HepG2 (cell line): ENCODE results near the gene PLK5. TPM values are rescaled to one million over a fixed set of nuclear protein-coding genes. Genes with fewer than 3 reads are reported as not detected.
A peak's percentile ranks its signal among the peaks of the same experiment; 100 is the strongest.

ENCODE experiments used
- ATAC-seq: fragments of 200-7000 bp; cut with Tn5 transposase; 3 replicates; pipeline ENCODE4 v1.9.1; 2020; ENCODE audit warnings: mild to moderate bottlenecking, moderate library complexity
- BruUV-seq: library from RNA; stranded (reverse); fragments of 400-500 nt; replicated peaks from 2 replicates; lab custom pipeline; 2021; lab: Mats Ljungman, UMichigan
- CTCF ChIA-PET: fragments of 300-600 bp; formaldehyde crosslinking; extraction: SDS; loops from one replicate; lab custom pipeline; 2021; ENCODE audit warnings: low total read pairs, inconsistent platforms, low intra/inter-chr PET ratio; lab: Yijun Ruan, JAX
- POLR2A ChIA-PET: fragments of 350-600 bp; sonication (Branson Sonifier 250); formaldehyde crosslinking; loops from one replicate; lab custom pipeline; 2020; ENCODE audit warnings: antibody characterized with exemption, inconsistent platforms; lab: Yijun Ruan, JAX
- DNase-seq: peaks from one replicate; pipeline ENCODE4 v3.0.0-alpha.2; 2015; ENCODE audit warnings: low spot score
- FAIRE-seq: peaks from 3 replicates; lab custom pipeline; 2011; peaks lifted over from hg19 to GRCh38; lab: Jason Lieb, UNC
- H2AFZ ChIP-seq: one replicate; pipeline ENCODE4 v1.6.1; 2011; ENCODE audit warnings: low read length, inconsistent platforms
- H3K27ac ChIP-seq: fragments of 300-600 bp; 3 replicates; pipeline ENCODE4 v1.8.0; 2011; ENCODE audit warnings: mixed run types, mild to moderate bottlenecking, mixed read lengths, low read length, inconsistent platforms; ENCODE audit not compliant: insufficient read depth; ENCODE audit errors: extremely low read length
- H3K27me3 ChIP-seq, 2 experiments: fragments of 200-600 bp in 1 of 2; 2 replicates in 1 of 2; 3 replicates in 1 of 2; pipeline versions ENCODE4 v1.6.0 to v1.8.0; 2011; ENCODE audit warnings: low read length in 2 of 2, mild to moderate bottlenecking in 2 of 2, moderate library complexity in 2 of 2, inconsistent platforms in 1 of 2; ENCODE audit not compliant: insufficient read depth in 2 of 2, control insufficient read depth in 1 of 2
- H3K36me3 ChIP-seq, 2 experiments: fragments of 200-600 bp in 1 of 2; replicated peaks in 1 of 2; 2 replicates in 1 of 2; 3 replicates in 1 of 2; pipeline versions ENCODE4 v1.5.1 to v1.8.0; 2011; ENCODE audit warnings: low read length in 2 of 2, inconsistent platforms in 1 of 2; ENCODE audit not compliant: insufficient read depth in 2 of 2, control insufficient read depth in 1 of 2
- H3K4me1 ChIP-seq: 2 replicates; pipeline ENCODE4 v1.5.1; 2012; ENCODE audit warnings: low read length, inconsistent platforms; ENCODE audit not compliant: insufficient read depth
- H3K4me2 ChIP-seq: 2 replicates; pipeline ENCODE4 v1.6.0; 2011; ENCODE audit warnings: low read depth, low read length, inconsistent platforms
- H3K4me3 ChIP-seq, 3 experiments: fragments of 200-600 bp in 1 of 3; sonication (generic), shearing (Covaris generic) in 1 of 3; replicated peaks in 1 of 3; 2 replicates each; pipeline ENCODE4 v1.5.1; 2011 to 2016; ENCODE audit warnings: low read length in 3 of 3, inconsistent platforms in 2 of 3, low read depth in 2 of 3, mild to moderate bottlenecking in 2 of 3, control low read depth in 1 of 3, mixed read lengths in 1 of 3; ENCODE audit not compliant: insufficient read depth in 1 of 3
- H3K79me2 ChIP-seq: one replicate; pipeline ENCODE4 v1.6.1; 2011; ENCODE audit warnings: low read length, inconsistent platforms; ENCODE audit not compliant: insufficient read depth
- H3K9ac ChIP-seq: 2 replicates; pipeline ENCODE4 v1.6.0; 2011; ENCODE audit warnings: mild to moderate bottlenecking, low read depth, low read length, inconsistent platforms; ENCODE audit not compliant: insufficient read depth
- H3K9me3 ChIP-seq: 2 replicates; pipeline ENCODE4 v1.5.1; 2012; ENCODE audit warnings: mild to moderate bottlenecking, low read length
- H4K20me1 ChIP-seq: 2 replicates; pipeline ENCODE4 v1.6.0; 2011; ENCODE audit warnings: inconsistent platforms, mild to moderate bottlenecking, low read length, moderate library complexity; ENCODE audit not compliant: insufficient read depth
- ETV5 ChIP-seq: IDR thresholded peaks from 2 replicates; pipeline ENCODE4 v1.6.1; 2018; ENCODE audit warnings: missing biosample characterization, missing genetic modification reagents, inconsistent platforms, borderline replicate concordance
- ZKSCAN8 ChIP-seq: IDR thresholded peaks from 2 replicates; pipeline ENCODE4 v1.6.1; 2016; ENCODE audit warnings: borderline replicate concordance, missing genetic modification reagents, missing compliant biosample characterization
- ZNF629 ChIP-seq: sonication (generic); formaldehyde crosslinking; conservative IDR thresholded peaks from 2 replicates; pipeline ENCODE4 v1.5.0; 2020; ENCODE audit warnings: missing genetic modification reagents
- WGBS: methylation state at CpG from one replicate; pipeline ENCODE4 v1.1.6; 2017; ENCODE audit warnings: low lambda C conversion rate; 5-methylcytosine and 5-hydroxymethylcytosine counted together
- in situ Hi-C: cut with HindIII; loops from 2 replicates; pipeline ENCODE4 v1.10.0; 2017; ENCODE audit warnings: low pct_unique_long_range_greater_than_20kb; ENCODE audit not compliant: extremely low pct_ligation_motif_present
- intact Hi-C: fragments of 100-400 bp; cut with micrococcal nuclease; formaldehyde crosslinking; loops from one replicate; pipeline ENCODE4 v1.10.0; 2022; ENCODE audit not compliant: unreplicated experiment
- polyA plus RNA-seq, 8 experiments: library from polyadenylated mRNA; depleted of rRNA in 3 of 8; stranded (reverse) in 7 of 8; unstranded in 1 of 8; fragments of >200 nt; fragmentation: Illumina TruSeq in 4 of 8; extraction: Trizol in 4 of 8; gene quantifications; 2 replicates each; pipeline versions ENCODE4 v1.2.1 to v1.2.3, GENCODE V29; 2011 to 2016; ENCODE audit warnings: low read depth in 4 of 8, missing spikeins in 1 of 8, mixed read lengths in 1 of 8; ENCODE audit not compliant: insufficient read depth in 1 of 8
- total RNA-seq, 5 experiments: library from RNA; depleted of rRNA; stranded (reverse); fragments of >200 nt; fragmentation: Illumina TruSeq; extraction: Trizol; gene quantifications; 2 replicates each; pipeline ENCODE4 v1.2.3, GENCODE V29; 2016; ENCODE audit warnings: low read depth in 1 of 5
- TF ChIP-seq, protein P1 (sequence below): sonication (generic); formaldehyde crosslinking; IDR thresholded peaks from 2 replicates; pipeline ENCODE4 v1.9.0; 2021; ENCODE audit warnings: missing genetic modification reagents, borderline replicate concordance

Gene PLK5
- total and polyA plus RNA-seq, 2 of the 13 experiments (the other 11 are each of a cell fraction or from before 2014, with no cell fraction given) = not detected

DNA sequence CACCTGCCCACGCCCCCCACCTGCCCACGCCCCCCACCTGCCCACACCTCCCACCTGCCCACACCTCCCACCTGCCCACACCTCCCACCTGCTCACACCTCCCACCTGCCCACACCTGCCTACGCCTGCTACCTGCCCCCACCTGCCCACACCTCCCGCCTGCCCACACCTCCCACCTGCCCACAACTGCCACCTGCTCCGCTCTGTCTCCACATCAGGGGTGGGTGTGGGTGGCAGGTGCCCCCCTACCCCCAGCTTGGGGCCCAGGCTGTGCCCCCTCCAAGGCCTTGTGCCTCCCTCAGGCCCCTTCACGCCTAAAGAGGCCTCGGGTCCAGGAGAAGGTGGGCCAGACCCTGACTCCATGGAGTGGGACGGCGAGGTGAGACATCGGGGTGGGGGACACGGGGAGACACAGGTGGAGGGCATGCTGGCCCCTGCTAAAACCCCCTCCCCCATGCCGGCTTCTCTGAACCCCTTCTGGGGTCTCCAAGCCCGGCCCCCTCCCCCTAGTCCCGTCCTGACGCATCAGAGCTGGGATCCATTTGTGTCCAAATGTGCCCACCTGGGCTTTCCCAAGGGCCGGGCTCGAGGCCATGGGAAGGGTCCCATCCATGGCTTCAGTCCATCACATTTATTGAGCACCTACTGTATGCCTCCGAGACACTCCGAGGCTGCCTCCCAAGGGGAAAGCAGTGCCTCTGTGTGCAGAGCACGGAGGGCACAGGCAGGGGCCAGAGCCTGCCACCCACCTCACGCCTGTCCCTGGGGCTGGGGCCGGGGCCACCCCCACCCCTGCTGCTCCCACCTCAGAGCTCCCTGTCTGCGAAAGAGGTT lies 4.9 kb downstream of the PLK5 start:
- FAIRE-seq = no peak
- intact Hi-C loops = no loop called here
- ChIA-PET POLR2A (no interaction called here), CTCF (no interaction called here)
- H3K79me2 ChIP-seq = no peaks in the 10 kb centered on the region
- no peak overlapping the region for H3K27ac ChIP-seq
- no peaks in the 10 kb centered on the region for H3K4me1 ChIP-seq
- H3K36me3 ChIP-seq = no peaks in the 10 kb centered on the region
- no peak overlapping the region for H2AFZ ChIP-seq
- no peak overlapping the region for H3K9ac ChIP-seq
- TF ChIP-seq ETV5 (CRISPR knock-in tag) = no peak
- peak; percentile 56; the same call in 1 of the 2 replicates for TF ChIP-seq ZKSCAN8 (CRISPR knock-in tag)
- no peak overlapping the region for H3K4me3 ChIP-seq
- no peak; the same call in 2 of the 3 replicates for ATAC-seq
- in situ Hi-C loops = no loop called here
- no peak overlapping the region for H3K4me2 ChIP-seq
- DNase-seq = no peak
- BruUV-seq = no TSS peak
- no peaks in the 10 kb centered on the region for H4K20me1 ChIP-seq
- whole genome bisulfite sequencing = 36% methylated on average over 4 of the region's 23 CpGs
- peaks cover 19 to 44% of the 10 kb centered on the region in 2 experiments for H3K27me3 ChIP-seq
- no peaks in the 10 kb centered on the region for H3K9me3 ChIP-seq

DNA sequence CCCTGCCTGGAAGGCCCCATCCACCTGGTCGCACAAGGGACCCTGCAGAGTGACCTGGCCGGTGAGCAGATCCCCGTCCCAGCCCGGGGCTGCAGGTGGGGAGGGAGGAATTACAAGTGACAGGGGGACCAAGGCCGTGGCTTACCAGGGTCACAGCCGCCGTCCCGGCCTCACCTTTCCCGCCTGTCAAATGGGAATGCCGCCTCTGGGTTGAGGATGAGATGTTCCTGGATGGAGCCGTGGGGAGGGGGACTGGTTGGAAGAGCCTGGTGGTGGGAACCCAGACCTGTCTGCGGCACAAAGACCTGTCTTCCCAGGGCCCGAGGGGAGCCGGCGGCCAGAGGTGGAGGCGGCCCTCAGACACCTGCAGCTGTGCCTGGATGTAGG lies 5.5 kb downstream of the PLK5 start:
- WGBS = 0% methylated on average over 4 of the region's 16 CpGs
- FAIRE-seq = no peak

More for the DNA sequence above, 5.5 kb downstream of the PLK5 start:
- H3K9me3 ChIP-seq = no peaks in the 10 kb centered on the region
- H3K4me2 ChIP-seq = no peak overlapping the region
- CTCF ChIA-PET = no interaction called here
- intact Hi-C loops (no loop called here), in situ Hi-C loops (no loop called here)
- TF ChIP-seq, protein P1, sequence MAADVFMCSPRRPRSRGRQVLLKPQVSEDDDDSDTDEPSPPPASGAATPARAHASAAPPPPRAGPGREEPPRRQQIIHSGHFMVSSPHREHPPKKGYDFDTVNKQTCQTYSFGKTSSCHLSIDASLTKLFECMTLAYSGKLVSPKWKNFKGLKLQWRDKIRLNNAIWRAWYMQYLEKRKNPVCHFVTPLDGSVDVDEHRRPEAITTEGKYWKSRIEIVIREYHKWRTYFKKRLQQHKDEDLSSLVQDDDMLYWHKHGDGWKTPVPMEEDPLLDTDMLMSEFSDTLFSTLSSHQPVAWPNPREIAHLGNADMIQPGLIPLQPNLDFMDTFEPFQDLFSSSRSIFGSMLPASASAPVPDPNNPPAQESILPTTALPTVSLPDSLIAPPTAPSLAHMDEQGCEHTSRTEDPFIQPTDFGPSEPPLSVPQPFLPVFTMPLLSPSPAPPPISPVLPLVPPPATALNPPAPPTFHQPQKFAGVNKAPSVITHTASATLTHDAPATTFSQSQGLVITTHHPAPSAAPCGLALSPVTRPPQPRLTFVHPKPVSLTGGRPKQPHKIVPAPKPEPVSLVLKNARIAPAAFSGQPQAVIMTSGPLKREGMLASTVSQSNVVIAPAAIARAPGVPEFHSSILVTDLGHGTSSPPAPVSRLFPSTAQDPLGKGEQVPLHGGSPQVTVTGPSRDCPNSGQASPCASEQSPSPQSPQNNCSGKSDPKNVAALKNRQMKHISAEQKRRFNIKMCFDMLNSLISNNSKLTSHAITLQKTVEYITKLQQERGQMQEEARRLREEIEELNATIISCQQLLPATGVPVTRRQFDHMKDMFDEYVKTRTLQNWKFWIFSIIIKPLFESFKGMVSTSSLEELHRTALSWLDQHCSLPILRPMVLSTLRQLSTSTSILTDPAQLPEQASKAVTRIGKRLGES = no peak
- peak; percentile 78 for TF ChIP-seq ZNF629
- H3K79me2 ChIP-seq = no peaks in the 10 kb centered on the region
- no peaks in the 10 kb centered on the region for H3K4me1 ChIP-seq
- H3K36me3 ChIP-seq = no peaks in the 10 kb centered on the region
- POLR2A ChIA-PET = no interaction called here
- no peaks in the 10 kb centered on the region for H4K20me1 ChIP-seq
- DNase-seq (no peak), ATAC-seq (no peak)
- H3K27ac ChIP-seq = no peak overlapping the region
- no peak overlapping the region for H2AFZ ChIP-seq
- no TSS peak for BruUV-seq
- peaks cover 17 to 42% of the 10 kb centered on the region in 2 experiments for H3K27me3 ChIP-seq
- H3K9ac ChIP-seq = no peak overlapping the region
- H3K4me3 ChIP-seq = no peak overlapping the region
